ENCODE data around the gene GHR.
"Not testable (repeated sequence)": the region's sequence is repeated elsewhere in the genome, so short reads cannot be mapped to it uniquely, and the experiment has no call there.

The GHR gene

GRCh38 chr5:42570966-42571960 is 148.0 kb downstream of the GHR start:
- Histone ChIP-seq H3K36me3 (ENCODE audit: insufficient read depth, low read length) (no peaks in the 10 kb centered on the region), H4K20me1 (ENCODE audit: insufficient read depth, low read length, poor library complexity, severe bottlenecking) (no peaks in the 10 kb centered on the region), H3K79me2 (ENCODE audit: insufficient read depth, low read length) (no peaks in the 10 kb centered on the region), H3K9ac (ENCODE audit: low read depth, low read length, poor library complexity, severe bottlenecking) (no peak overlapping the region), H3K9me3 (ENCODE audit: insufficient read depth, low read depth, low read length) (no peaks in the 10 kb centered on the region), H3K9me2 (replicated peaks; ENCODE audit: low read depth, low read length) (no peaks in the 10 kb centered on the region), H3K4me1 (ENCODE audit: insufficient read depth, low read length, poor library complexity, severe bottlenecking) (no peaks in the 10 kb centered on the region), H2AFZ (ENCODE audit: low read length) (no peak overlapping the region), H3K4me2 (ENCODE audit: low read depth, low read length, poor library complexity, severe bottlenecking) (no peak overlapping the region), H3F3A (ENCODE audit: low read depth) (no peaks in the 10 kb centered on the region), H3K27me3 (ENCODE audit: insufficient read depth, low read length, poor library complexity, severe bottlenecking) (no peaks in the 10 kb centered on the region), H3K4me3 (ENCODE audit: low read length, poor library complexity, severe bottlenecking) (no peak overlapping the region)
- TF ChIP-seq EZH2phosphoT487 (IDR thresholded peaks at IDR 0.05; ENCODE audit: borderline replicate concordance): no peak
- TF ChIP-seq, protein P1, sequence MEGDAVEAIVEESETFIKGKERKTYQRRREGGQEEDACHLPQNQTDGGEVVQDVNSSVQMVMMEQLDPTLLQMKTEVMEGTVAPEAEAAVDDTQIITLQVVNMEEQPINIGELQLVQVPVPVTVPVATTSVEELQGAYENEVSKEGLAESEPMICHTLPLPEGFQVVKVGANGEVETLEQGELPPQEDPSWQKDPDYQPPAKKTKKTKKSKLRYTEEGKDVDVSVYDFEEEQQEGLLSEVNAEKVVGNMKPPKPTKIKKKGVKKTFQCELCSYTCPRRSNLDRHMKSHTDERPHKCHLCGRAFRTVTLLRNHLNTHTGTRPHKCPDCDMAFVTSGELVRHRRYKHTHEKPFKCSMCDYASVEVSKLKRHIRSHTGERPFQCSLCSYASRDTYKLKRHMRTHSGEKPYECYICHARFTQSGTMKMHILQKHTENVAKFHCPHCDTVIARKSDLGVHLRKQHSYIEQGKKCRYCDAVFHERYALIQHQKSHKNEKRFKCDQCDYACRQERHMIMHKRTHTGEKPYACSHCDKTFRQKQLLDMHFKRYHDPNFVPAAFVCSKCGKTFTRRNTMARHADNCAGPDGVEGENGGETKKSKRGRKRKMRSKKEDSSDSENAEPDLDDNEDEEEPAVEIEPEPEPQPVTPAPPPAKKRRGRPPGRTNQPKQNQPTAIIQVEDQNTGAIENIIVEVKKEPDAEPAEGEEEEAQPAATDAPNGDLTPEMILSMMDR (conservative IDR thresholded peaks at IDR 0.05; ENCODE audit: low read length): no peak

DNA sequence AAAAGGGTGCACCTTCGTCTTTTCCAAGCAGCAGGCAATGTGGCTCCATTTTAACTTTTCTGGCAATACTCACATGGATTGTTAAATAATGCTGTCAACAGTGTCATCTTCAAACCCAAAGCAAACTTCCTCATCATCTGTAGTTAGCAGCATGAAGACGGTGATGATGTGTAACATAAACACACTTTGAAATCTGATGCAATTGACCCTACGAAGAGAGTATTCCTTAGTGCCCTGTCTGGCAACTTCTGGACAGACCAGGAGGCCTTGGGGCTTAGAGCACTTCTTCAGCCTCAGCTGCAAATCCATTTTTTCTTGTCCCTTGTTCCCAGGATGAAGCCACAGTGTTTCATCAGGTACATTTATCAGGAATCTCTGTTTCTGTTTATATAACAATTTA is 149.1 kb downstream of the GHR start:
- Histone ChIP-seq H4K20me1 (ENCODE audit: insufficient read depth, low read length, poor library complexity, severe bottlenecking) (no peaks in the 10 kb centered on the region), H3F3A (ENCODE audit: low read depth) (no peaks in the 10 kb centered on the region), H3K4me2 (ENCODE audit: low read depth, low read length, poor library complexity, severe bottlenecking) (no peak overlapping the region), H3K9me2 (replicated peaks; ENCODE audit: low read depth, low read length) (no peaks in the 10 kb centered on the region), H3K4me3 (ENCODE audit: low read length, poor library complexity, severe bottlenecking) (no peak overlapping the region), H3K36me3 (ENCODE audit: insufficient read depth, low read length) (no peaks in the 10 kb centered on the region), H3K79me2 (ENCODE audit: insufficient read depth, low read length) (no peaks in the 10 kb centered on the region), H3K4me1 (ENCODE audit: insufficient read depth, low read length, poor library complexity, severe bottlenecking) (no peaks in the 10 kb centered on the region), H3K9ac (ENCODE audit: low read depth, low read length, poor library complexity, severe bottlenecking) (no peak overlapping the region), H3K27me3 (ENCODE audit: insufficient read depth, low read length, poor library complexity, severe bottlenecking) (no peaks in the 10 kb centered on the region), H3K9me3 (ENCODE audit: insufficient read depth, low read depth, low read length) (no peaks in the 10 kb centered on the region), H2AFZ (ENCODE audit: low read length) (no peak overlapping the region)
- no peak for TF ChIP-seq EZH2phosphoT487 (IDR thresholded peaks at IDR 0.05; ENCODE audit: borderline replicate concordance)
- TF ChIP-seq, protein P1 (conservative IDR thresholded peaks at IDR 0.05; ENCODE audit: low read length): no peak

DNA sequence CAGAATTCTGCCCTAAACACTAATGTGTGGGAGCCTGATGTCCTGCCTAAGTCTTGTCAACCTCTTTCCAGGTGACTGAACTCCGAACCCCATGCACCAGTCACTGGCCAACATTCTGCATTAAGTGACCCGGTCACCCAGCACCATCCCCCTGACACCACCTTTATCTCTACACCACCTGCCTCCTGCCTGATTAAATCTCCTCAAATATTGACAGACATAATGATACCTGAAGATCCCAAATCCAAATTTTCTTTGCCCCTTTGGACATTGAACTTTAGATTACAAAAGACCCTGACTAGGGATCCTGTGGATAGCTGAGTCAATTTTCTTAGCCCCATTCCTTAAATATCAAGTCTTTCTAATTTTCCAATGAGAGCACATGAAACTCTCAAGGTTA is 150.1 kb downstream of the GHR start:
- no peaks in the 10 kb centered on the region for H3K9me3 ChIP-seq (ENCODE audit: insufficient read depth, low read depth, low read length)
- no peak overlapping the region for H3K4me2 ChIP-seq (ENCODE audit: low read depth, low read length, poor library complexity, severe bottlenecking)
- no peak overlapping the region for H3K4me3 ChIP-seq (ENCODE audit: low read length, poor library complexity, severe bottlenecking)
- no peak overlapping the region for H3K9ac ChIP-seq (ENCODE audit: low read depth, low read length, poor library complexity, severe bottlenecking)
- H3F3A ChIP-seq (ENCODE audit: low read depth): no peaks in the 10 kb centered on the region
- no peaks in the 10 kb centered on the region for H4K20me1 ChIP-seq (ENCODE audit: insufficient read depth, low read length, poor library complexity, severe bottlenecking)
- H3K79me2 ChIP-seq (ENCODE audit: insufficient read depth, low read length): no peaks in the 10 kb centered on the region
- H2AFZ ChIP-seq (ENCODE audit: low read length): no peak overlapping the region
- TF ChIP-seq, protein P1 (conservative IDR thresholded peaks at IDR 0.05; ENCODE audit: low read length): no peak
- TF ChIP-seq EZH2phosphoT487 (IDR thresholded peaks at IDR 0.05; ENCODE audit: borderline replicate concordance): no peak
- no peaks in the 10 kb centered on the region for H3K9me2 ChIP-seq (replicated peaks; ENCODE audit: low read depth, low read length)
- H3K4me1 ChIP-seq (ENCODE audit: insufficient read depth, low read length, poor library complexity, severe bottlenecking): no peaks in the 10 kb centered on the region
- no peaks in the 10 kb centered on the region for H3K27me3 ChIP-seq (ENCODE audit: insufficient read depth, low read length, poor library complexity, severe bottlenecking)
- H3K36me3 ChIP-seq (ENCODE audit: insufficient read depth, low read length): no peaks in the 10 kb centered on the region

GRCh38 chr5:42575914-42576313 is 152.7 kb downstream of the GHR start:
- H4K20me1 ChIP-seq (ENCODE audit: insufficient read depth, low read length, poor library complexity, severe bottlenecking); H3K79me2 ChIP-seq (ENCODE audit: insufficient read depth, low read length); H3K9ac ChIP-seq (ENCODE audit: low read depth, low read length, poor library complexity, severe bottlenecking); H3K4me1 ChIP-seq (ENCODE audit: insufficient read depth, low read length, poor library complexity, severe bottlenecking); H3F3A ChIP-seq (ENCODE audit: low read depth); H3K9me2 ChIP-seq (replicated peaks; ENCODE audit: low read depth, low read length); H2AFZ ChIP-seq (ENCODE audit: low read length); H3K4me2 ChIP-seq (ENCODE audit: low read depth, low read length, poor library complexity, severe bottlenecking); H3K9me3 ChIP-seq (ENCODE audit: insufficient read depth, low read depth, low read length); H3K36me3 ChIP-seq (ENCODE audit: insufficient read depth, low read length); H3K27me3 ChIP-seq (ENCODE audit: insufficient read depth, low read length, poor library complexity, severe bottlenecking); H3K4me3 ChIP-seq (ENCODE audit: low read length, poor library complexity, severe bottlenecking): not testable (repeated sequence)

DNA sequence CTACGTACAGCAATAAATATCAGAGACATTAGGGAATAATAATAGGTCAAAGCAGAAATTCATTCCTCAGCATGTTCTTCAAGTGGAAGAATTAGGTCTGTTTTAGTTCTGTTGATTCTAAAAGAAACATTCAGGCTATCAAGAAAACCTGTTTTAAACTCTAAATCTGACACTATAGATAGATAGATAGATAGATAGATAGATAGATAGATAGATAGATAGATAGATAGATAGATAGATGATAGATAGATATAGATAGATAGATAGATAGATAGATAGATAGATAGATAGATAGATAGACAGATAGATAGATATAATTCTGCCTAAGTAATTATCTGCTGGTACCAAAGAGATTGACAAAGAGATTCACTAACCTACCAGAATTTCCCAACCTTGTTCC is 155.7 kb downstream of the GHR start:
- H3K9ac ChIP-seq (ENCODE audit: low read depth, low read length, poor library complexity, severe bottlenecking); H3K27me3 ChIP-seq (ENCODE audit: insufficient read depth, low read length, poor library complexity, severe bottlenecking); H3K9me2 ChIP-seq (replicated peaks; ENCODE audit: low read depth, low read length); H3K79me2 ChIP-seq (ENCODE audit: insufficient read depth, low read length); H3K4me3 ChIP-seq (ENCODE audit: low read length, poor library complexity, severe bottlenecking); H3K4me2 ChIP-seq (ENCODE audit: low read depth, low read length, poor library complexity, severe bottlenecking); H2AFZ ChIP-seq (ENCODE audit: low read length); H3K9me3 ChIP-seq (ENCODE audit: insufficient read depth, low read depth, low read length); H3F3A ChIP-seq (ENCODE audit: low read depth); H4K20me1 ChIP-seq (ENCODE audit: insufficient read depth, low read length, poor library complexity, severe bottlenecking); H3K36me3 ChIP-seq (ENCODE audit: insufficient read depth, low read length); H3K4me1 ChIP-seq (ENCODE audit: insufficient read depth, low read length, poor library complexity, severe bottlenecking): not testable (repeated sequence)

Data from Loucy (cell line).